Muscle of arm (tissue), 12 donors: ENCODE data around the gene DGCR8. TPM values are rescaled to one million over a fixed set of nuclear protein-coding genes. Genes with fewer than 3 reads are reported as not detected.

Experiments
- DNase-seq: peaks from one replicate; pipeline ENCODE4 v3.0.0-alpha.2; 2013
- polyA plus RNA-seq, 12 donors: library from polyadenylated mRNA; unstranded; fragments of 120-200 nt; gene quantifications; one replicate each; pipeline ENCODE4 v1.2.1, GENCODE V29; 2013; ENCODE audit not compliant: insufficient read length in 12 of 12

DGCR8 gene
- polyA plus RNA-seq, 12 donors = 25.1 to 50.1 (median 36.7) TPM; not detected in 1

DNA sequence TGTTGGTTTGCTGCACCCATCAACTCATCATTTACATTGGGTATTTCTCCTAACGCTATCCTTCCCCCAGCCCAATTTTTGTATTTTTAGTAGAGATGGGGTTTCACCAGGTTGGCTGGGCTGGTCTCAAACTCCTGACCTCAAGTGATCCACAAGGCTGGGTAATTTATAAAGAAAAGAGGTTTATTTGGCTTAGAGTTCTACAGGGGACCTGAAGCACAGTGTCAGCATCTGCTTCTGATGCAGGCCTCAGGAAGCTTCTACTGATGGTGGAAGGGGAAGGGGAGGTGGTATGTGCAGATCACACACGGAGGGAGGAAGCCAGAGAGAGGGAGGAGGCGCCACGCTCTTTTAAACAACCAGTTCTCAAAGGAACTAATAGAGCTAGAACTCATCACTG, 33.3 kb upstream of the DGCR8 start:
- DNase-seq = no peak

DNA sequence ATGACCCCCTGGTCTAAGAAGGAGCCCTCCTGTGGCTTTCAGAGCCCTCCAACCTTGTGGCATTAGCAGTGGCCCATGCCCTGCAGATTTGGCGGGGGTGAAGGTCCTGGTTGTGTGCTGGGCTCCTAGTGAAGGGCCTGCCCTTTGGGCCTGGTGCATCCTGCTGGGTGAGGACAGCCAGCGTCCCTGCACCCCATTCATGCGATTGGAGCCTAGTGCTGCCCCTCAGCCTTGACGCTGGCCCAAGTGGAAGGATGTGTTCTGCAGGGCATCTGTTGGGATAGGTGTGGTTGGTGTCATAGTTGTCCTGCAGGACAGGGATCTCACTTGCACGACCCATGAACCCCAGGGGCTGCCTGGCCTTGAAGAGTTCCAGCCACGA, 28.1 kb upstream of the DGCR8 start:
- DNase-seq = no peak

DNA sequence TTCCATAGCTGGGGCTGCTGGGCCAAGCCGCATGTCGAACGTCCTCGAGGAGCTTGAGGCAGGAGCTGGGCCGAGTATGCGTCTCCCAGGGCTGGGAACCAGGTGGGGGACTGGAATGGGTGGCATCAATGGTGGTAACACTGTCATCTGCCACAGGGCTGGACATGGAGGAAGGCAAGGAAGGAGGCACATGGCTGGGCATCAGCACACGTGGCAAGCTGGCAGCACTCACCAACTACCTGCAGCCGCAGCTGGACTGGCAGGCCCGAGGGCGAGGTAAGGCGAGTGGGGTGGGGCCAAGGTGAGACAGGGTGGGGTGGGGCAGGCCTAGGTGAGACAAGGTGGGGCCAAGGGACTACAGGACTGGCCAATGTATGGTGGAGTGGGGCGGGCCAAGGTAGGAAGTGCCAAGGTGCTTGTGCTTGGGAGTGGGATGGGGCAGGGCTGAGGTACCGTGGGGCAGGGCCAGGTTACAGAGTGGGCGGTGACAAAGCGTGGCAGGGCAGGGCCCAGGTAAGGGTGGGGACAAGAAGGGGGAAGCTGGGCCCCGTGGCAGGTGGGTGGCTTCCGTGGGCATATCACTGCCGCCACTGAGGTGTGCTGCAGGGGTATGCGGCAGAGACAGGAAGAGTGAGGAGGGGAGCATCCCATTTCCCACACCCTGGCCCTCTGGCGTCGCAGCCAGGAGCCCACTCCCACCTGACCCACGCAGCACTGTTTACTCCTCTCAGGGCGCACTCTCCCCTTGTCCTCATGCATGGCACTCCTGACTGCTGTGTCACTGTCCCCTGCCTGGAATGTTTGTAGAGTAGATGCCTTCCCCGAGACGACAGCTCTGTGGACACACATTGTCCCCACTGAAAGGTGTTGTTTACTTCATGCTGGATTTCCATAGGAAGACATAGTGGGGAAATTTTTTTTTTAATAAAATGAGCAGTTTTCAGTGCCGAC, 27.5 kb upstream of the DGCR8 start:
- DNase-seq = no peak

DNA sequence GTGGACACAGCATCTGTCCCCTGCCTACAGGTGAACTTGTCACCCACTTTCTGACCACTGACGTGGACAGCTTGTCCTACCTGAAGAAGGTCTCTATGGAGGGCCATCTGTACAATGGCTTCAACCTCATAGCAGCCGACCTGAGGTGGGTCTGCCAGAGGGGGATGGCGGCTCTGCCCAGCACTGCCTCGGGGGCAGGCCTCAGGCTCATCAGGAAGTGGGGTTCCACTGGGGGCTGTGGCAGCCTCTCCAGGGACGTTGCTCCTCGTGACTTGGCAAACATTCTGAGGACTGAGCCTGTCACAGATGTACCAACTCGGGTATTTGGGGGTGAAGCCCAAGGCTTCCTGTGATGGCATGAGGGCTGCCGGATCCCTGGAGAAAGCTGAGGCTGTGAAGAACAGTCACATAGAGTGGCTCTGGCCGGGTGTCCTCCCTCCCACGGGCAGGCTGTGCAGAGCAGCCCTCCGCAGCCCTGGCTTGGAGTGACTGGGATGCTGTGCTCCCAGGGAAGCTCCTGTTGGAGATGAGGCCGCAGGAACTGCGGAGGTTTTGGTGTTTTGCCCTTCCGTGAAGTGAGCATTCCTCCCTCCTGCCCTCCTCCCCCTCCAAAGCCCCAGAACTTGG, 26.5 kb upstream of the DGCR8 start:
- DNase-seq = no peak

DNA sequence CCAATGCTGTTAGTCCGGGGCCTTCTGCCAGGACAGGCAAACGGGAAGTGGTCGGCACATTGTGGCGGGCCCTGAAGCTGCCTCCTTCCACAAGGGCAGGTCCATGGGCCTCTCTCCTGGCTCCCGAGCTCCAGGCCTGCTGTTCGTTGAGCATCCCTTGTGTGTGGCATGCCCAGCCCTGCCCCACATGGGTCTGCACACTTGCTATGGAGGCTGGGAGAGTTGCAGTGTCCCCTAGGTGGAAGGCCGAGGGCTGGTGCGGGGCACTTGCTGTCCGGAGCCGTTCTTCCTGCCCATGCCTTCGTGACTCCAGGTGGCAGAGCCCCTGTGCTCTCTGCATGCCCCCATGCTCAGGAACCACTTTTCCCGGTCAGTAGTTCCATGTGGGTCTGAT, 26.0 kb upstream of the DGCR8 start:
- DNase-seq = no peak

DNA sequence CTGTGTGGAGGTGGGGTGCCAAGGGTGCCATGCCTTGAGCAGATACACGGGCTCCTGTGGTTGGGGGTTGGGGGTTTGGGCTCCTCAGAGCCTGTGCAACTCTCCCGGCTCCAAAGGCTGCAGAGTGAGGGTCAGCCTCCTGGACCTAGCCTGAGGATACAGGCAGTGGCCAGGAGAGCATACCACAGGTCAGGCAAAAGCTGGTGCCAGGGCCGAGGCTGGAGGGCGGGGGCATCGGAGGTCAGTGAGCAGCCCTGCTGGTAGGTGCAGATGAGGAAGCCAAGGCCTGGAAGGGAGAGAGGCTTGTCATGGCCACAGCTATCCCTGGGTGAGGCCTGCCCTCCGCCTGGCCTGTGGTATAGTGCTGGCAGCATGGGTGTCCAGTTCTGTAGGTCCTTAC, 25.6 kb upstream of the DGCR8 start:
- no peak for DNase-seq

DNA sequence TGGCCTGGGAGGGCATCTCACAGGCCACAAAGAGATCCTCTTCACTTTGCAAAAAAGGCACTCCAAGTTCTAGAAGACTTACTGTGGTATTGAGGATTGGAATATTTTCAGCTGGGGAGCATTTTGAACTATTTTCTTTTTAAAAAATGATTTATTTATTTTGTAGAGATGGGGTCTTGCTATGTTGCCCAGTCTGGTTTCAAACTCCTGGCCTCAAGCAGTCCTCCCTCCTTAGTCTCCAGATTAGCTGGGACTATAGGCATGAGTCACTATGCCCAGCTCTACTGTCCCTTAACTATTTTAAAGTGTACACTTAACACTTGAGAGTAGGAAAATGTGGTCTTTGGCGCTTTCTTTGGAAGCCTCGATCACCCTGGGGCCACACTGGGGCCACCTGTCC, 24.9 kb upstream of the DGCR8 start:
- no peak for DNase-seq

DNA sequence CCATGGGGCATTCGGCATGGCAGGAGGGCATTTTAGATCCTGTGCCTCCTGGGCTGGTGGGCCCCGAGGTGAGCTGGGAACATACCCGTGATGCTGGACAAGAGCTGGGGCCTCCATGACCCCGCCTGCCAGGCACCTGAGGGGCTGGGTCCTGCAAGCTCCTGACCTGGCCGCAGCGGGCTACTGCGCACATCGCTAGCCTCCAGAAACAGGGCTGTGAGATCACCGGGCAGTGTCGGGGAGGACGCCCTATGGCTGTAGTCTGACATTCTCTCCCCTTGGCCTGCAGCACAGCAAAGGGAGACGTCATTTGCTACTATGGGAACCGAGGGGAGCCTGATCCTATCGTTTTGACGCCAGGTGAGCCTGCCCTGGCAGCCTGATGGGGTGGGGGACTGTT, 24.4 kb upstream of the DGCR8 start:
- no peak for DNase-seq

DNA sequence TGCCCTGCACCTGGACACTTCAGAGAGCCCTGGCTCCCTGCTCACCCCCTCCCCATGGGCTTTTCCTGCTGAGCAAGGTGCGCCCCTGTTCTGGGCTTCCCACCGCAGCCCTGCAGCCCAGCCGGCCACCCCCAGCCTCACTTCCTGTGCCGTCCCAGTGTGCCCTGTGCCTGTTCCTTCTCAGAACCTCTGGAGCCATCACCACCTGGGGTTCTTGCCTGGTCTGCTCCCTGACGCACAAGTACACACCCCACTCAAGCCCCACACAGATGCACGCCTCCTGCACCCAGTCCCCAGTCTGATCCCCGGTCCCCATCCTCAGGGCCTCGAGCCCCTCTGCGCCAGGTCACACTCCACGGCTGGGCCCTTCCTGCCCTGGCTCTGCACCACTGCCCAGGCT, 23.9 kb upstream of the DGCR8 start:
- DNase-seq = no peak

DNA sequence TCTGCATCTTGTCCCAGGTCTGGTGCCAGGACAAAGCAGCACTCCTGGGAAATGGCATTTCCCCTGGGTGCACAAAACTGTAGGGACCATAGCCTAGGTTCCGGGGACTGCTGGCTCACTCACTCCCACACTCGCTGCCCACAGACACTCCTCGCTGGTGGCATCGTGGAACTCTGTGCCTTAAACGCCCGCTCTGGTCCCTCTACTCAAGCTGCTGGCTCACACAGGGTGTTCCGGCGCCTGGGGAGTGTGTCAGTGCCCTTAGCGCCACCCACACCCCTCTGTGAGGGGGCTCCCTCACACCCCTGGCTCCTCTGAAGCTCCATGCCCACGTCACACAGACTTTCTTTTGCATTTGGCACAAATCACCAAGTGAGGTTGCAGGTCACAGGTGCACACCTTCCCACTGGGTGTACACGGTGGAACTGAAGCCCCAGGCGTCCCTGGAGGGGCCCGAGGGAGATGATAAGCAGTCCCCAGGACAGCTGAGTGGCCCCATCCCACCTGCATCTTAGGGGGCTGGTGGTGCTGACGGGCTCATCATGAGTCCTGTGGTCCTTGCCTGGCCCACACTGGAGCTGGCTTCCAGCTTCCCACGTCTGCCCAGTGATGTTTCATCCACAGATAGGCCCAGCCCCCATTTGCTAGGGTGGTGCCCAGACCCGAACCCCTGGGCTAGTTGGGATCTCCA, 23.2 kb upstream of the DGCR8 start:
- DNase-seq = no peak

DNA sequence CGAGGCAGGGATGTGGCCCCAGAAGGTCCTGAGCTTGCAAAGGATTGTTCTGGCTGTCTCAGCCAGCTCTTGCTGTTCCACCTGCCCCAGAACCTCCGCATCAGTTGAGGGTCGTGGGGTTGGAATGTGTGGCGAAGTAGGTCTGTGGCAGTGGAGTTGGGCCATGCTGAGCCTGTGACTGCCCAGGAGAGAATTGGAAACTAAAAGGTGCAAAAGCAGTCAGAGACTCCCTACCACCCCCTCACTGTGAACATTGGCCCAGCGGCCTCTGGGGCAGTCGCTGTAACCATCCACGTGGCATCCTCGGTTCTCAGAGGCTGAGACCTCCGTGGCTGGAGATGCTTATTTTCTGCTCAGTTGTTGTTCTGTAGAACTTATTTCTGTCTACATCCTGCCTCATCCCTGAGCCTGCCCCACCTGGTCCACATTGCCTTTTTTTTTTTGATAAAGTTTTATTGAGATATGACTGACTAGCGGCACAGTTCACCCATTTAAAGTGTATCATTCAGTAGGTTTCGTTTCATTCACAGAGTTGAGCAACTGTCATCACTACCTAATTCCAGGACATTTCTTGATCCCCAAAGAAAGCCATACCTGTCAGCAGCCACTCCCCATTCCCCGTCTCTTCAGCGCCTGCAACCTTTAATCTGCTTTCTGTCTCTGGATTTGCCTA, 22.3 kb upstream of the DGCR8 start:
- no peak for DNase-seq

DNA sequence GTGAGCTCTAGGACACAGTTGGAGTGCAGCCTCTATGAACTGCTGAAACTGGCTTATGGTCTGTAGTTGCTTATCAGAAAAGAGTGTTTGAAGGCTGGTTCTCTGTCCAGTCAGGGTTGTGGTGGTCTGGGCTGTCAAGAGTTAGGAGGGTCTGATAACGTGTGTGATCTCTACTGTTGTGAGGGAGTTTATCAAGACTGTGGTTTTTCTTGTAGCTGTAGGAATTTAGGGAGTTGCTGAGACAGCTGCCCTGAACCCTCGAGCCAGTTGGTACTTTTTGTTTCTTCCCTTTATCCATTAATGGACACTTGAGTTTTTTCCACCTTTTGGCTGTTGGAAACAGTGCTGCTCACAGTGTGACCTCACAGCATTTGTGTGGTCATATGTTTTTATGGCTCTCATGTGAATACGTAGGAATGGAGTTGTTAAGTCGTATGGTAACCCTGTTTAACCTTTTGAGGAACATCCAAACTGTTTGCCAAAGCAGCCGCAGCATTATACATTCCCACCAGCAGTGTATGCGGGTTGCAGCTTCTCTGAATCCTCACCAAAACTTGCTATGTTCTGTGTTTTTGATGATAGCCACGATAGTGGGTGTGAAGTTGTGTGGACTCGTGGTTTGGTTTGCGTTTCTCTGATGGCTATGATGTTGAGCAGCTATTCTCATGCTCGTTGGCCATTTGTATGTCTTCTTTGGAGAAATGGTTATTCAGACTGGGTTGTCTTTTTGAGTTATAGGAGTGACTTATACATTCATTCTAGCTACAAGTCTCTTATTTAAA, 20.9 kb upstream of the DGCR8 start:
- no peak for DNase-seq

DNA sequence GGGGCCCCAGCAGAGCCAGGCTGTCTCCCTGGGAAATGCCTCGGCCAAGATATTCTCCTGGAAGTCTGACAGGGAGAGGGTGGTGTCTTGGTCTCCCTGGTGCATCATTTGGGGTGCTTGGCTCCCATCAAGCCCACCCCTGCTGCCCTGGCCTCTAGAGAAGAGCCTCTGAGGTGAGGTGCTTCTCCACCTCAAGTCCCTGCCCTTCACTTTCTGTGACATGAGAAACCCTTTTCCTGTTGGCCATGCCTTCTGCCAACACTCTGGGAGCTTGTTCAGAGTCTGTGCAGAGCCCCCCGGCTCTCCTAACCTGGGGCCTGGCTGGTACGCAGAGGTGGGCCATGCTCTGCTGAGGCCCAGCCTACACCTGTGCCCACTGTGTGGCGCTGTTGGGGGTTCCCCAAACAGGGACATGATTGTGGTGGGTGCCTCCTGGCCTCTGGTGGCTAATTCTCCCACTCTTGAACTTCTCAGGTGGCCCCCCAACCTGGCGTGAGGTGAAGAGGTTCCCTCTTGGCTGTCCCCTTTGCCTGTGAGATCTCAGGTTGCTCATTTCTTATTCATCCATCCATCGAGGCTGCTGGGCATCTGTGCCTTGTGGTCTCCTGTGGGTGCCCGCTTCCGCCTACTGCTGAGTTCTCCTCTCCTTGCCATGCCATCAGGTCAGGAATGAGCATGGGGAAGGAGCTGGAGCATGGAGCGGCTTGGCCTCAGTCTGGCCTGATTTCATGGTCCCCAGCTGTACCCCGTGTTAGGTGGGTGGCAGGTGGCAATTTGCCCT, 19.2 kb upstream of the DGCR8 start:
- no peak for DNase-seq

DNA sequence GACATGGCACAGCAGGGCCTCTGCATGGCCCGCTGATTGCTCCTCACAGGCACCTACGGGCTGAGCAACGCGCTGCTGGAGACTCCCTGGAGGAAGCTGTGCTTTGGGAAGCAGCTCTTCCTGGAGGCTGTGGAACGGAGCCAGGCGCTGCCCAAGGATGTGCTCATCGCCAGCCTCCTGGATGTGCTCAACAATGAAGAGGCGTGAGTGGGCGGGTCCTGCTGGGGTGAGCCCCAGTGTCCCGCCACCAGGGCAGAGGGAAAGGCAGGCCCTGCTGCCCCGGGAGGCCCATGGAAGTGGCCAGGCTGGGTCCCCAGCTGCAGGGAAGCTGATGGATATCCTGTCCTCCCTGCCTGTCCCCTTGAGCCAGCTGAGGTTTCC, 18.6 kb upstream of the DGCR8 start:
- DNase-seq = no peak

DNA sequence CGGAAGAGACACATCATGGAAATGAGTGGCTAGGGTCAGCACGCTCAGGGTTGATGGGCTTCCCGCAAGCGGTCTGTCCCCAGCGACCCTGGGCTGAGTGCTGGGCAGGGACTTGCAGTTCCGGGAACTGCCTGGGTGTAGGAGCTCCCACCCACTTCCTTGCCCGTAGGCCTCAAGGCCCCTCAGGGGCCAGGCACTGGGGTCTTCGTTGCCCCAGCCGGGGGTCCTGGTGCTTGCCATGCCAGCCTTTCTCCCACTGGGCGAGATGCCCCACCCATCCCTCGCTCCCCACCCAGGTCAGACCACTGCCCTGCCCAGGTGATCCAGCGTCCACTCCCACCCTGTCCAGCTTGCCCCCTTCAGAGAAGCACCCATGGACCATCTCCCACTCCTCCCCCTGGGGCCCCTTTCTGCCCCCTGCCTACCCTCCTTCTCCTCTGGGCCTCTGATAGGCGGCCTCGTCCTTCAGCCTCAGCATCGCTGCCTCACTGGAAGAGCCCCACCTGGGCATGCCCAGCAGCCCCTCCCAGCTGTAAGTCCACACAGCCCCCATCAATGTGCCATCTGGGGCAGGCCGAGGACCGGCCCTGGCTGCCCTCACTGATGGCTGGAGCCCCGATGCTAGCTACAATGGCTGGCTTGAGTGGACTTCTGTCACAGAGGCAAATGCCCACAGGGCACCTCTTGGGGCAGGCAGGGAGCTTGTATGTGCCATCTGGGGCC, 17.8 kb upstream of the DGCR8 start:
- no peak for DNase-seq

DNA sequence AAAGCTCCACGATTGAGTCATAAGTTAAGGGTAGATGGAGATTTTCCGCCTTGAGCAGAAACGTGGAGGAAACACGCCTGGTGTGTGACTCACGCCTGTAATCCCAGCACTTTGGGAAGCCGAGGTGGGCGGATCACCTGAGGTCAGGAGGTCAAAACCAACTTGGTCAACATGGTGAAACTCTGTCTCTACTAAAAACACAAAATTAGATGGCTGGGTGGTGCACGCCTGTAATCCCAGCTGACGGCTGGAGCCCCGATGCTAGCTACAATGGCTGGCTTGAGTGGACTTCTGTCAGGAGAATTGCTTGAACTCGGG, 17.3 kb upstream of the DGCR8 start:
- DNase-seq = no peak

DNA sequence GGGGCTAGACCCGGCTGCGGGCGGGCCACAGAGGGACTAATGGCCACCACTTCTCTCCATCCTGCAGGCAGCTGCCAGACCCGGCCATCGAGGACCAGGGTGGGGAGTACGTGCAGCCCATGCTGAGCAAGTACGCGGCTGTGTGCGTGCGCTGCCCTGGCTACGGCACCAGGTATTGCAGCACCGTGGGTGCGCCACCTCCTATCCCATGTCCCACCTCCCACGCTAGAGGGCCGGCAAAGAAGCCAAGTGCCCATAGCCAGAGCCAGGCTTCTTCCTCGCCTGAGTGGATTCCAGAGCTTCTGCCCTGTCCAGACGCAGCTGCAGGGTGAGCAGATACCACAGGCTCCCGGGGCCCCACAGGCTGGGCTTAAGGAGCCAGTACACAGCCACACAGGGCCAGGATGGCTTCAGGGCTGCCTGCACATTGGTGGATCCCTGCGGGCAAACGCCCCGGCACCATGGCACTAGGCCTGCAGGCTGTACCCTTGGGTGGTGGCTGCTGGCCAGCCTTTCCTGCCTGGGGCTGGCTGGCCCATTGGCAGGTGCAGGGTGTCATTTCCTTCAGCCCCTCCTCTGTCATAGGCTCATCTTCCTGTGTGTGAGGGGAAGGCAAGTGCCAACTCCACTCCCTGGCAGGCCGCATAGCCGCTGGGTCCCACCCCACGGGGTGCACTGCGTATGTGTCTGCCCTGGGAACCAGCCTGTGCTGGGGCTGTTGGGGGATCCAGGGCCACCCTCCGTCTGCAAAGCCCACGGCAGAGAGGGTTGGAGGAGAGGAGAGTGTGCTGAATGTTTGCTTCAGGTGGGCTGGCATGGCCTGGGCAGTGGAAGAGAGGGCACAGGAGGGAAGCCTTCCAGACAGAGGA, 16.5 kb upstream of the DGCR8 start:
- no peak for DNase-seq

DNA sequence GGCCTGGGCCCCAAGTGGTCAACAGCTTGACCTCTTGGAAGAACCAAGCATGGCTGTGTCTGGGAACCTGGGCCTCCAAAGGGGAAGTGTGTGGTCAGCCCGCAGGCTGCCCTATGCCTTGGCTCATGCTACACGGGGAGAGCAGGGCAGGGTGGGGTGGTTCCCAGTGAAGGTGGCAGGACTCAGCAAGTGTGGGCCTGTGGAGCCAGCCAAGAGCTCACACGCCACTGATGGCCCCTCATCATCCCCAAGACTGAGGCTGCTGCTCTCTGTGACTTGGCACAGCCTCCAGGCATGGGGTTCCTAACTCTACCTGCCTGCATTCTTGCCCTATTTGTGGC, 15.9 kb upstream of the DGCR8 start:
- DNase-seq = no peak

DNA sequence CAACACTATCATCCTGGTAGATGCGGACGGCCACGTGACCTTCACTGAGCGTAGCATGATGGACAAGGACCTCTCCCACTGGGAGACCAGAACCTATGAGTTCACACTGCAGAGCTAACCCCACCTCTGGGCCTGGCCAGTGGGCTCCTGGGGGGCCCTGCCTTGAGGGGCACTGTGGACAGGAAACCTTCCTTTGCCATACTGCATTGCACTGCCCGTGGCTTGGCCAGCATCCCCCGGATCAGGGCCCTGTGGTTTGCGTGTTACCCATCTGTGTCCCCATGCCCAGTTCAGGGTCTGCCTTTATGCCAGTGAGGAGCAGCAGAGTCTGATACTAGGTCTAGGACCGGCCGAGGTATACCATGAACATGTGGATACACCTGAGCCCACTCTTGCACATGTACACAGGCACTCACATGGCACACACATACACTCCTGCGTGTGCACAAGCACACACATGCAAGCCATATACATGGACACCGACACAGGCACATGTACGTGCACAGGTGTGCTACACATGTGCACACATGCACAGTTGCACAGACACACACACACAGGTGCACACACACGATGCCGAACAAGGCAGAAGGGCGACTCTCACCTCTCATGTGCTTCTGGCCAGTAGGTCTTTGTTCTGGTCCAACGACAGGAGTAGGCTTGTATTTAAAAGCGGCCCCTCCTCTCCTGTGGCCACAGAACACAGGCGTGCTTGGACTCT, 15.3 kb upstream of the DGCR8 start:
- no peak for DNase-seq
